DOHH2 (cell line): ENCODE measurements around the gene ZNF609.

ENCODE experiments used
- H3F3A ChIP-seq: fragments of 200-600 bp; sonication (generic), shearing (Covaris generic); 2 replicates; pipeline ENCODE4 v1.6.0; 2016; ENCODE audit warnings: antibody characterized with exemption, mild to moderate bottlenecking; ENCODE audit not compliant: control insufficient read depth, insufficient read depth
- H3K27ac ChIP-seq: fragments of 200-600 bp; sonication (generic); 2 replicates; pipeline ENCODE4 v1.5.1; 2014; ENCODE audit warnings: low read depth, mild to moderate bottlenecking, low read length, moderate library complexity
- H3K27me3 ChIP-seq: fragments of 200-600 bp; sonication (generic); 2 replicates; pipeline ENCODE4 v1.6.1; 2014; ENCODE audit warnings: mild to moderate bottlenecking, low read length, mixed read lengths; ENCODE audit not compliant: control insufficient read depth
- H3K36me3 ChIP-seq: fragments of 200-600 bp; sonication (generic); 2 replicates; pipeline ENCODE4 v1.6.1; 2014; ENCODE audit warnings: mild to moderate bottlenecking, low read length, moderate library complexity, mixed read lengths; ENCODE audit not compliant: control insufficient read depth
- H3K4me1 ChIP-seq: fragments of 200-600 bp; sonication (generic); 2 replicates; pipeline ENCODE4 v1.6.1; 2014; ENCODE audit warnings: mild to moderate bottlenecking, low read length, mixed read lengths; ENCODE audit not compliant: control insufficient read depth
- H3K4me2 ChIP-seq: fragments of 200-600 bp; sonication (generic); 2 replicates; pipeline ENCODE4 v1.6.0; 2014; ENCODE audit warnings: mild to moderate bottlenecking, low read length, moderate library complexity
- H3K4me3 ChIP-seq: fragments of 200-600 bp; sonication (generic); 2 replicates; pipeline ENCODE4 v1.5.1; 2014; ENCODE audit warnings: mild to moderate bottlenecking, low read length, mixed read lengths
- H3K79me2 ChIP-seq: fragments of 200-600 bp; sonication (generic); 2 replicates; pipeline ENCODE4 v1.6.1; 2014; ENCODE audit warnings: mild to moderate bottlenecking, low read length, mixed read lengths; ENCODE audit not compliant: control insufficient read depth
- H3K9me2 ChIP-seq: fragments of 200-600 bp; sonication (generic); replicated peaks from 2 replicates; pipeline ENCODE4 v1.6.1; 2014; ENCODE audit warnings: mild to moderate bottlenecking, low read length, mixed read lengths; ENCODE audit not compliant: control insufficient read depth
- H3K9me3 ChIP-seq: fragments of 200-600 bp; sonication (generic); 2 replicates; pipeline ENCODE4 v1.6.1; 2014; ENCODE audit warnings: antibody characterized with exemption, low read length, mixed read lengths; ENCODE audit not compliant: control insufficient read depth, insufficient read depth
- H4K20me1 ChIP-seq: fragments of 200-600 bp; sonication (generic); 2 replicates; pipeline ENCODE4 v1.6.0; 2014; ENCODE audit warnings: low read depth, mild to moderate bottlenecking, antibody characterized with exemption, low read length, moderate library complexity; ENCODE audit not compliant: control insufficient read depth, insufficient read depth
- EZH2phosphoT487 ChIP-seq: fragments of 200-600 bp; sonication (generic); IDR thresholded peaks from 2 replicates; pipeline ENCODE4 v1.6.1; 2017; ENCODE audit warnings: borderline replicate concordance, mild to moderate bottlenecking, antibody characterized with exemption, low read length, moderate library complexity, mixed read lengths
- TF ChIP-seq, protein P1 (sequence below): fragments of 200-600 bp; sonication (generic); IDR thresholded peaks from one replicate; pipeline ENCODE4 v1.5.1; 2014; ENCODE audit warnings: antibody characterized with exemption, mild to moderate bottlenecking, low read depth, low read length; ENCODE audit not compliant: poor library complexity, severe bottlenecking

ZNF609 gene

GRCh38 chr15:64527263-64527984 is 67.0 kb downstream of the ZNF609 start:
- Histone ChIP-seq H3K36me3 (peaks cover 4% of the 10 kb centered on the region; the same call in 1 of the 2 replicates), H3K4me2 (no peak overlapping the region), H3K4me3 (no peak overlapping the region), H4K20me1 (0 out of 2 replicates have a peak, but pooled peaks cover 7% of the 10 kb centered on the region), H3F3A (0 out of 2 replicates have a peak, but pooled peaks cover under 1% of the 10 kb centered on the region), H3K79me2 (peaks cover 73% of the 10 kb centered on the region), H3K9me3 (no peaks in the 10 kb centered on the region), H3K27ac (no peak overlapping the region), H3K9me2 (no peaks in the 10 kb centered on the region), H3K27me3 (no peaks in the 10 kb centered on the region), H3K4me1 (peaks cover 8% of the 10 kb centered on the region)
- TF ChIP-seq, protein P1, sequence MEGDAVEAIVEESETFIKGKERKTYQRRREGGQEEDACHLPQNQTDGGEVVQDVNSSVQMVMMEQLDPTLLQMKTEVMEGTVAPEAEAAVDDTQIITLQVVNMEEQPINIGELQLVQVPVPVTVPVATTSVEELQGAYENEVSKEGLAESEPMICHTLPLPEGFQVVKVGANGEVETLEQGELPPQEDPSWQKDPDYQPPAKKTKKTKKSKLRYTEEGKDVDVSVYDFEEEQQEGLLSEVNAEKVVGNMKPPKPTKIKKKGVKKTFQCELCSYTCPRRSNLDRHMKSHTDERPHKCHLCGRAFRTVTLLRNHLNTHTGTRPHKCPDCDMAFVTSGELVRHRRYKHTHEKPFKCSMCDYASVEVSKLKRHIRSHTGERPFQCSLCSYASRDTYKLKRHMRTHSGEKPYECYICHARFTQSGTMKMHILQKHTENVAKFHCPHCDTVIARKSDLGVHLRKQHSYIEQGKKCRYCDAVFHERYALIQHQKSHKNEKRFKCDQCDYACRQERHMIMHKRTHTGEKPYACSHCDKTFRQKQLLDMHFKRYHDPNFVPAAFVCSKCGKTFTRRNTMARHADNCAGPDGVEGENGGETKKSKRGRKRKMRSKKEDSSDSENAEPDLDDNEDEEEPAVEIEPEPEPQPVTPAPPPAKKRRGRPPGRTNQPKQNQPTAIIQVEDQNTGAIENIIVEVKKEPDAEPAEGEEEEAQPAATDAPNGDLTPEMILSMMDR = no peak
- no peak for TF ChIP-seq EZH2phosphoT487

GRCh38 chr15:64528871-64529270 is 68.5 kb downstream of the ZNF609 start:
- Histone ChIP-seq H3K4me2 (no peak overlapping the region), H3K4me1 (peaks cover 16% of the 10 kb centered on the region), H3K4me3 (no peak overlapping the region), H4K20me1 (0 out of 2 replicates have a peak, but pooled peaks cover 7% of the 10 kb centered on the region), H3K27ac (no peak overlapping the region), H3K27me3 (no peaks in the 10 kb centered on the region), H3K36me3 (peaks cover 4% of the 10 kb centered on the region; the same call in 1 of the 2 replicates), H3F3A (0 out of 2 replicates have a peak, but pooled peaks cover 2% of the 10 kb centered on the region), H3K9me3 (no peaks in the 10 kb centered on the region), H3K9me2 (no peaks in the 10 kb centered on the region), H3K79me2 (peaks cover 75% of the 10 kb centered on the region)
- TF ChIP-seq EZH2phosphoT487 = no peak
- TF ChIP-seq, protein P1 = no peak

DNA sequence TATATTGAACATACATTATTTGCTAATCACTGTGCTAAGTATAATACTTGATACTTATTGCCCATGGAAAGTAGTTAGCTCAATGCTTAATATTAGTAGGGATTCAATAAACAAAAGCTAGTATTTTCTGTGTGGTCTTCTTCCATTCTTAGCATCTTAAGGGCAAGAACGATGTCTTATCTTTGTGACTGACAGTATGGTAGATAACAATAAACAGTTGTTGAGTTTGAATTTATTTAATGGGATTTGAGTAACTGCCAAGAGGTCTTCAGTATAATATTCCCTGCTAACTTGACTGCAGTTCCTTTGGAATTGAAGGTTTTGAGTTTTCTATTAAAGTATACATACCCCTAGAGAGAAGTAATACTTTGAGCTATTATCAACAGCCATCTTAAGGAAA is 70.1 kb downstream of the ZNF609 start:
- Histone ChIP-seq H3K4me1 (peaks cover 30% of the 10 kb centered on the region), H3F3A (0 out of 2 replicates have a peak, but pooled peaks cover 2% of the 10 kb centered on the region), H3K27ac (no peak overlapping the region), H3K36me3 (peaks cover 4% of the 10 kb centered on the region; the same call in 1 of the 2 replicates), H3K4me3 (no peak overlapping the region), H3K9me2 (no peaks in the 10 kb centered on the region), H3K4me2 (no peak overlapping the region), H3K27me3 (no peaks in the 10 kb centered on the region), H4K20me1 (0 out of 2 replicates have a peak, but pooled peaks cover 5% of the 10 kb centered on the region), H3K79me2 (peaks cover 75% of the 10 kb centered on the region), H3K9me3 (no peaks in the 10 kb centered on the region)
- no peak for TF ChIP-seq EZH2phosphoT487
- TF ChIP-seq, protein P1 = no peak
